Fibroblast of lung (primary cell): ENCODE measurements around the gene SPON2. TPM values are rescaled to one million over a fixed set of nuclear protein-coding genes. Genes with fewer than 3 reads are reported as not detected.

Experiments
- DNase-seq, 2 donors: peaks; one replicate each; pipeline versions ENCODE4 v3.0.0 to v3.0.0-alpha.2; 2010; ENCODE audit warnings: low read depth in 2 of 2
- H2AFZ ChIP-seq: 2 replicates; pipeline ENCODE4 v1.5.1; 2012; ENCODE audit warnings: low read length, control low read depth, inconsistent platforms
- H3K27ac ChIP-seq: 2 replicates; pipeline ENCODE4 v1.5.1; 2011; ENCODE audit warnings: low read length, control low read depth; ENCODE audit not compliant: insufficient read depth
- H3K27me3 ChIP-seq: 2 replicates; pipeline ENCODE4 v1.5.1; 2011; ENCODE audit warnings: mild to moderate bottlenecking, low read length; ENCODE audit not compliant: control insufficient read depth, insufficient read depth
- H3K36me3 ChIP-seq: 2 replicates; pipeline ENCODE4 v1.5.1; 2011; ENCODE audit warnings: low read length; ENCODE audit not compliant: control insufficient read depth, insufficient read depth
- H3K4me1 ChIP-seq: 2 replicates; pipeline ENCODE4 v1.5.1; 2011; ENCODE audit warnings: low read length; ENCODE audit not compliant: control insufficient read depth, insufficient read depth; ENCODE audit errors: extremely low read depth
- H3K4me2 ChIP-seq: 2 replicates; pipeline ENCODE4 v1.5.1; 2011; ENCODE audit warnings: low read length, control low read depth; ENCODE audit not compliant: insufficient read depth; ENCODE audit errors: extremely low read depth
- H3K4me3 ChIP-seq, 4 experiments: fragments of 200-600 bp in 1 of 4; sonication (generic) in 1 of 4; replicated peaks in 1 of 4; 2 replicates each; pipeline ENCODE4 v1.5.1; 2011 to 2016; ENCODE audit warnings: low read length in 4 of 4, low read depth in 3 of 4, mild to moderate bottlenecking in 3 of 4, control low read depth in 2 of 4, inconsistent platforms in 1 of 4, mixed read lengths in 1 of 4; ENCODE audit not compliant: insufficient read depth in 1 of 4; ENCODE audit errors: control extremely low read depth in 1 of 4
- H3K79me2 ChIP-seq: 2 replicates; pipeline ENCODE4 v1.5.1; 2012; ENCODE audit warnings: mild to moderate bottlenecking, low read length, inconsistent platforms; ENCODE audit not compliant: control insufficient read depth, insufficient read depth
- H3K9ac ChIP-seq: 2 replicates; pipeline ENCODE4 v1.5.1; 2011; ENCODE audit warnings: mild to moderate bottlenecking, low read length, control low read depth; ENCODE audit not compliant: insufficient read depth
- H3K9me3 ChIP-seq: 2 replicates; pipeline ENCODE4 v1.5.1; 2012; ENCODE audit warnings: low read depth, low read length; ENCODE audit not compliant: control insufficient read depth, insufficient read depth
- H4K20me1 ChIP-seq: 2 replicates; pipeline ENCODE4 v1.5.1; 2011; ENCODE audit warnings: low read length; ENCODE audit not compliant: control insufficient read depth, insufficient read depth; ENCODE audit errors: extremely low read depth
- EZH2 ChIP-seq: IDR thresholded peaks from 2 replicates; pipeline ENCODE4 v1.5.1; 2012; ENCODE audit warnings: low read length, control low read depth, mild to moderate bottlenecking; ENCODE audit errors: missing control alignments
- polyA plus RNA-seq, 2 donors: library from polyadenylated mRNA; depleted of rRNA in 1 of 2; stranded (reverse) in 1 of 2; unstranded in 1 of 2; fragments of >200 nt; gene quantifications; 2 replicates each; pipeline ENCODE4 v1.2.1, GENCODE V29; 2011 to 2012; ENCODE audit warnings: missing spikeins in 1 of 2
- total RNA-seq: library from RNA; depleted of rRNA; stranded (reverse); fragments of >200 nt; gene quantifications from 2 replicates; pipeline ENCODE4 v1.2.1, GENCODE V29; 2014
- TF ChIP-seq, protein P1 (sequence below), 2 donors: IDR thresholded peaks in 1 of 2; conservative IDR thresholded peaks in 1 of 2; 1 replicate in 1 of 2; 2 replicates in 1 of 2; pipeline ENCODE4 v1.5.1; 2011 to 2012; ENCODE audit warnings: low read length in 2 of 2, control low read depth in 1 of 2, inconsistent platforms in 1 of 2, low read depth in 1 of 2, mild to moderate bottlenecking in 1 of 2

Gene SPON2
- total and polyA plus RNA-seq, 2 donors (not counting 1 experiment from before 2014, with no cell fraction given), result 179 to 367 TPM

DNA sequence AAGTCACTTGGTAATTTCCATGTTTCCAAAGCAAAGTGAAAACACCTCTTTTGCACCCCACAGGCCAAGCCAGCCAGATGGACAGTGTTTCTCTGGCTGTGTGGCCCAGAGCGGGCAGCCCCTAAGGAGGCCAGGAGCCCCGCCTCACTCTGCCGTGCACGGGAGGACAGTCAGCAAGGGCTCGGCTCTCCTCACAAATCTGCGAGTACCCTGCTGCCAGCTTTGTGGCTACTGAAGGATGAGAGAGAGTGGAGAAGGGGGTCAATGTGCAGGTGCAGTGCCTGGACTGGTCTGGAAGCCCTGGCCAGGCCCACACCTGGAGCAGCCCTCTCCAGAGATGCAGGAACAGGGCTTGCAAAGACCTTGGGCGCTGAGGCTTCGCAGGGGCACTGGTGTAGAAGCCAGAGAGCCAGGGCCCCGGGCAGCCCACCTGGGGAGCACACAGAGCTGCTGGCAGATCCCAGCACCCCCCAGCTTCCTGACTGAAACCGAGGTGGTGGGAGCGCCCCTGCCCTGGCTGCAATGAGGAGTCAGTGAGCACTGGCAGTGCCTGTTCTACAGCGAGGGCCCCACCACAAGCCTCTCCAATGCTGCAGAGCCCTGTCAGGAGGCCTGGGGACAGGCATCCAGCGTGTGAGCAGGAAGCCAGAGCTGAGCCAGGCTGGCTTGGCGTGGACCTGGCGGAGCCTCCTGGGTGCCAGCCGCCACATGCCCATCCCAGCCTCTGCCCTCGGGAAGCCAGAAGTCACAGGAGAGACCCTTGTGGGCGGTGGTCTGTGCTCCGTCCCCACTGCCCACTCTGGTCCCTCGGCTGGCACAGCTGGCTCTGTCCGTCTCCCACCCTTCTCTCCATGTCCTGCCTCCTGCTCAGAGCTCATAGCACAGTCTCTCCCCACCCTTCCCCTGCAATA is 3.9 kb downstream of the SPON2 start:
- Histone ChIP-seq H3K4me2 (peak overlapping the region; percentile 11), H3K4me1 (peaks cover 15% of the 10 kb centered on the region), H3K4me3 (peak overlapping the region in 2 of 4 experiments; percentile 28 to 46), H2AFZ (no peak overlapping the region), H3K79me2 (peaks cover 26% of the 10 kb centered on the region), H4K20me1 (no peaks in the 10 kb centered on the region), H3K9ac (no peak overlapping the region), H3K27me3 (no peaks in the 10 kb centered on the region), H3K9me3 (no peaks in the 10 kb centered on the region), H3K27ac (peak overlapping the region; percentile 34), H3K36me3 (peaks cover 33% of the 10 kb centered on the region)
- TF ChIP-seq EZH2, result no peak
- TF ChIP-seq, protein P1, sequence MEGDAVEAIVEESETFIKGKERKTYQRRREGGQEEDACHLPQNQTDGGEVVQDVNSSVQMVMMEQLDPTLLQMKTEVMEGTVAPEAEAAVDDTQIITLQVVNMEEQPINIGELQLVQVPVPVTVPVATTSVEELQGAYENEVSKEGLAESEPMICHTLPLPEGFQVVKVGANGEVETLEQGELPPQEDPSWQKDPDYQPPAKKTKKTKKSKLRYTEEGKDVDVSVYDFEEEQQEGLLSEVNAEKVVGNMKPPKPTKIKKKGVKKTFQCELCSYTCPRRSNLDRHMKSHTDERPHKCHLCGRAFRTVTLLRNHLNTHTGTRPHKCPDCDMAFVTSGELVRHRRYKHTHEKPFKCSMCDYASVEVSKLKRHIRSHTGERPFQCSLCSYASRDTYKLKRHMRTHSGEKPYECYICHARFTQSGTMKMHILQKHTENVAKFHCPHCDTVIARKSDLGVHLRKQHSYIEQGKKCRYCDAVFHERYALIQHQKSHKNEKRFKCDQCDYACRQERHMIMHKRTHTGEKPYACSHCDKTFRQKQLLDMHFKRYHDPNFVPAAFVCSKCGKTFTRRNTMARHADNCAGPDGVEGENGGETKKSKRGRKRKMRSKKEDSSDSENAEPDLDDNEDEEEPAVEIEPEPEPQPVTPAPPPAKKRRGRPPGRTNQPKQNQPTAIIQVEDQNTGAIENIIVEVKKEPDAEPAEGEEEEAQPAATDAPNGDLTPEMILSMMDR (conservative IDR thresholded peaks at IDR 0.05 in 1 of 2, IDR thresholded peaks at IDR 0.05 in 1 of 2; ENCODE audit: low read depth in 1 of 2, low read length in 2 of 2), result no peak
- no peak for DNase-seq

DNA sequence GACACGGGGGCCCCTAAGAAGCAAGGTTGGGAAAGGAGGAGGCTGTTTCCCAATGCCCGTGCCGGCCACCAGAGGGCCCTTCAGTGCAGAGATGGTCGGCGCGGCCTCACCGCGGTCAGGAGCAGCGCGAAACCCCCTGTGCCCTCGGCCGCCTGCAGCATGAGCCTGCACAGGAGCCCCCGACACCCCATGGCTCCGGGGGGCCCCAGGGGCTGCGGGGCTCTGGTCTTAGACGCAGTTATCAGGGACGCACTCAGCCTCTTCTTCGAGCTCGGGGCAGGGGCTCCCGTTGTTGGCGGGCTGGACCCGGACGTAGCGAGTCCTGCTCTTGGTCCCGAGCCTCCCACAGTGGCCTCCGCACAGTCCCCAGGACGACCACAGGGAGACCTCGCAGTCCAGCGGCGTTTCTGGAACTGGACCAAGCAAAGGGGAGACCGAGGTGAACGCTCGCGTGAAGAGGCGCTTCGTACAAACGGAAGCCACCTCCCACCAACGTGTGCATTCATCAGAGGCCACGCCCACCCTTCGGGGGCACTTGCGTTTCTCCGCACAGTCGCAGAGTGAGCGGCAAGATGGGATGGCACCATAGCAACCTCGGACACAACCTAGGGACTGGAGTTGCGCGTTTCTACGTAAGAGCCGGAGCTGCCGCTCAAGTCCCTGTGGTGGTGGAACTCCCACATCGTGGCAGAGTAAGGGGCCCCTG is 5.0 kb downstream of the SPON2 start:
- Histone ChIP-seq H3K9ac (no peak overlapping the region), H2AFZ (no peak overlapping the region), H3K9me3 (no peaks in the 10 kb centered on the region), H3K27ac (peak overlapping the region; percentile 34), H4K20me1 (no peaks in the 10 kb centered on the region), H3K4me3 (peak overlapping the region in 3 of 4 experiments; percentile 21 to 46 (median 23)), H3K36me3 (peaks cover 33% of the 10 kb centered on the region), H3K27me3 (no peaks in the 10 kb centered on the region), H3K4me1 (peaks cover 13% of the 10 kb centered on the region), H3K79me2 (peaks cover 26% of the 10 kb centered on the region), H3K4me2 (no peak overlapping the region)
- no peak for TF ChIP-seq EZH2
- TF ChIP-seq, protein P1 (conservative IDR thresholded peaks at IDR 0.05 in 1 of 2, IDR thresholded peaks at IDR 0.05 in 1 of 2; ENCODE audit: low read depth in 1 of 2, low read length in 2 of 2), result peak; percentile 82 to 87
- peak; percentile 88 to 89 for DNase-seq

DNA sequence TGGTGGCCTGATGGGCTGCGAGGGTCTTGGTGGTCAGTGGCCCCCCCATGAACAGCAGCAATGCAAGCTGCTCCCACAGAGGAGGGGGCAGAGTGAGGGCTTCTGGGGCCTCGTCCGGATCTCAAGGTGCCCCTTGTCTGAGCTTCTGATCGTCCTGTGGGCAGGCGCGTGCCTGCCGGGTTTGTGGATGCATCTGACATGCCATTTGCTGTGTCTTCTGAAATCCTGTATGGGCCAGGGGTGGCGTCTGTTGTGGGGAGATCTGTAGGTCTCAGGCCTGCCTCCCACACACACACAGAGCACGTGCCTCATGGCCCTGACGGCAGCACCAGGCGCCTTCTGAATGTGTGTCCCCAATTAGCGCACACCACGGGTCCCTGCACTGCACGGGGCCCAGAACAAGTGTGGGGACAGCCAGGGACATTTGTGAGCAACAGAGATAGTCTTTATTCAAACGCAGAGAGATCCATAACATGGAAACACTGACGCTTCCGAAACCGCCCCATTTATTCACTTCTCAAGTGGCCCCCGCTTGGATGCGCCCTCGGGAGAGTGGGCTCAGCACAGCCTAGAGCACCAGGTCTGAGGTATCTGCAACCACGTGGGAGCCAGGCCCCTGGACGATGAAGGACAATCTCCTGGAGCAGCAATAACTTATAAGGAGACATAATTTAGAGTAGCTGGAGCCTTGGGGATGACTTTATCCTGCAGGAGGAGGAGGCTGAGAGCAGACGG is 5.7 kb downstream of the SPON2 start:
- H3K4me2 ChIP-seq, result no peak overlapping the region
- H3K36me3 ChIP-seq, result peaks cover 33% of the 10 kb centered on the region
- no peak overlapping the region for H3K9ac ChIP-seq
- H3K4me3 ChIP-seq, result no peak overlapping the region
- no peak overlapping the region for H3K27ac ChIP-seq
- H2AFZ ChIP-seq, result no peak overlapping the region
- TF ChIP-seq, protein P1 (conservative IDR thresholded peaks at IDR 0.05 in 1 of 2, IDR thresholded peaks at IDR 0.05 in 1 of 2; ENCODE audit: low read depth in 1 of 2, low read length in 2 of 2), result no peak
- TF ChIP-seq EZH2, result no peak
- H3K79me2 ChIP-seq, result peaks cover 21% of the 10 kb centered on the region
- H3K9me3 ChIP-seq, result no peaks in the 10 kb centered on the region
- peaks cover 13% of the 10 kb centered on the region for H3K4me1 ChIP-seq
- H3K27me3 ChIP-seq, result no peaks in the 10 kb centered on the region
- peak in 1 of 2 donors; percentile 59 for DNase-seq
- H4K20me1 ChIP-seq, result no peaks in the 10 kb centered on the region
